K562 (cell line): ENCODE results near the gene TPI1. TPM values are rescaled to one million over a fixed set of nuclear protein-coding genes. Genes with fewer than 3 reads are reported as not detected.

Experiments
- ATF3 ChIP-seq, 2 experiments: fragments of 450-650 bp in 1 of 2; sonication (generic) in 1 of 2; formaldehyde crosslinking in 1 of 2; IDR thresholded peaks in 1 of 2; conservative IDR thresholded peaks in 1 of 2; 2 replicates each; pipeline versions ENCODE4 v1.6.1 to v1.8.1; 2016 to 2023; ENCODE audit warnings: mild to moderate bottlenecking in 2 of 2, moderate library complexity in 2 of 2, inconsistent platforms in 1 of 2, missing genetic modification reagents in 1 of 2
- ESRRA ChIP-seq: fragments of 450-650 bp; IDR thresholded peaks from 2 replicates; pipeline ENCODE4 v1.6.1; 2014; ENCODE audit warnings: low read depth, mild to moderate bottlenecking, moderate library complexity, borderline replicate concordance
- GTF2E2 ChIP-seq: fragments of 200-800 bp; sonication (Bioruptor generic); IDR thresholded peaks from 2 replicates; pipeline ENCODE4 v1.6.1; 2016; ENCODE audit warnings: missing genetic modification characterization, missing compliant biosample characterization
- HNRNPL ChIP-seq: fragments of 200-400 bp; formaldehyde crosslinking; IDR thresholded peaks from 2 replicates; pipeline ENCODE4 v1.6.1; 2017; ENCODE audit warnings: low read depth, mild to moderate bottlenecking, low read length
- JUND ChIP-seq, 2 experiments: IDR thresholded peaks; 2 replicates in 1 of 2; 3 replicates in 1 of 2; pipeline ENCODE4 v1.6.1; 2011; ENCODE audit warnings: borderline replicate concordance in 2 of 2, low read depth in 2 of 2, low read length in 2 of 2, improper control_type of control experiment in 1 of 2, missing biosample characterization in 1 of 2, missing genetic modification characterization in 1 of 2, missing genetic modification reagents in 1 of 2
- MYNN ChIP-seq, 2 experiments: sonication (generic); formaldehyde crosslinking in 1 of 2; IDR thresholded peaks; 2 replicates each; pipeline versions ENCODE4 v1.5.0 to v1.6.1; 2016 to 2020; ENCODE audit warnings: antibody characterized with exemption in 1 of 2, missing genetic modification reagents in 1 of 2
- NCOR1 ChIP-seq: fragments of 450-650 bp; IDR thresholded peaks from 2 replicates; pipeline ENCODE4 v1.6.1; 2016; ENCODE audit warnings: mild to moderate bottlenecking, moderate library complexity
- POLR2A ChIP-seq: fragments of 450-650 bp; conservative IDR thresholded peaks from 2 replicates; pipeline ENCODE4 v1.6.1; 2016
- POLR2AphosphoS5 ChIP-seq: IDR thresholded peaks from 2 replicates; pipeline ENCODE4 v1.6.1; 2011; ENCODE audit warnings: mild to moderate bottlenecking, low read depth, low read length, moderate library complexity; ENCODE audit not compliant: control insufficient read depth, insufficient read depth
- RAD21 ChIP-seq, 2 experiments: fragments of 250-450 bp in 1 of 2; fragments of 450-650 bp in 1 of 2; sonication (Bioruptor Pico) in 1 of 2; formaldehyde crosslinking in 1 of 2; IDR thresholded peaks in 1 of 2; conservative IDR thresholded peaks in 1 of 2; 2 replicates each; pipeline versions ENCODE4 v1.4.0 to v1.8.0; 2020 to 2022; ENCODE audit warnings: mild to moderate bottlenecking in 2 of 2, moderate library complexity in 1 of 2
- SAFB2 ChIP-seq: fragments of 200-400 bp; formaldehyde crosslinking; IDR thresholded peaks from 2 replicates; pipeline ENCODE4 v1.6.1; 2018; ENCODE audit warnings: borderline replicate concordance, low read length, low read depth, moderate library complexity; ENCODE audit not compliant: severe bottlenecking
- SMC3 ChIP-seq: conservative IDR thresholded peaks from 2 replicates; pipeline ENCODE4 v1.6.1; 2011; ENCODE audit warnings: low read depth, low read length, improper control_type of control experiment; ENCODE audit not compliant: insufficient read depth
- SNIP1 ChIP-seq: fragments of 450-650 bp; IDR thresholded peaks from 2 replicates; pipeline ENCODE4 v1.7.1; 2017; ENCODE audit warnings: low read depth, mild to moderate bottlenecking
- STAG1 ChIP-seq: sonication (generic); formaldehyde crosslinking; IDR thresholded peaks from 2 replicates; pipeline ENCODE4 v1.5.0; 2020; ENCODE audit warnings: missing genetic modification reagents, borderline replicate concordance
- TFAP4 ChIP-seq: sonication (generic); formaldehyde crosslinking; IDR thresholded peaks from 2 replicates; pipeline ENCODE4 v1.8.0; 2022; ENCODE audit warnings: missing genetic modification reagents, mild to moderate bottlenecking, moderate library complexity, borderline replicate concordance
- TRIM24 ChIP-seq, 2 experiments: fragments of 450-650 bp; IDR thresholded peaks; 2 replicates each; pipeline ENCODE4 v1.6.1; 2016
- ZBTB2 ChIP-seq: fragments of 450-650 bp; IDR thresholded peaks from 2 replicates; pipeline ENCODE4 v1.6.1; 2016; ENCODE audit warnings: antibody characterized with exemption
- ZNF431 ChIP-seq: sonication (generic); formaldehyde crosslinking; IDR thresholded peaks from 2 replicates; pipeline ENCODE4 v1.8.0; 2022; ENCODE audit warnings: mild to moderate bottlenecking, missing genetic modification reagents
- polyA plus RNA-seq, 8 experiments: library from polyadenylated mRNA; depleted of rRNA in 4 of 8; stranded (reverse) in 5 of 8; unstranded in 3 of 8; fragments of >200 nt; fragmentation: Nextera tagmentation in 2 of 8; fragmentation: Illumina TruSeq in 1 of 8; extraction: Ambion mirVana in 2 of 8; extraction: Trizol in 1 of 8; gene quantifications; 2 replicates each; pipeline versions ENCODE4 v1.2.1 to v1.2.3, GENCODE V29; 2011 to 2014; ENCODE audit warnings: inconsistent platforms in 1 of 8, missing spikeins in 1 of 8
- total RNA-seq, 7 experiments: library from RNA; depleted of rRNA in 6 of 7; stranded (reverse); fragments of >200 nt in 6 of 7; fragmentation: Illumina TruSeq in 2 of 7; extraction: Trizol in 2 of 7; gene quantifications; 2 replicates each; pipeline versions ENCODE4 v1.2.1 to v1.2.3, GENCODE V29; 2011 to 2021; ENCODE audit warnings: low replicate concordance in 1 of 7
- TF ChIP-seq, protein P1 (sequence below), 3 experiments: IDR thresholded peaks in 2 of 3; conservative IDR thresholded peaks in 1 of 3; 2 replicates each; pipeline ENCODE4 v1.5.1; 2011 to 2012; ENCODE audit warnings: low read length in 3 of 3, mild to moderate bottlenecking in 3 of 3, control low read depth in 2 of 3, improper control_type of control experiment in 1 of 3, inconsistent platforms in 1 of 3, low read depth in 1 of 3, mixed read lengths in 1 of 3, moderate library complexity in 1 of 3; ENCODE audit not compliant: insufficient read depth in 2 of 3

The TPI1 gene
- total and polyA plus RNA-seq, 9 of the 15 experiments (the other 6 are each of a cell fraction or from before 2014, with no cell fraction given): 662 to 4,971 (median 892) TPM

DNA sequence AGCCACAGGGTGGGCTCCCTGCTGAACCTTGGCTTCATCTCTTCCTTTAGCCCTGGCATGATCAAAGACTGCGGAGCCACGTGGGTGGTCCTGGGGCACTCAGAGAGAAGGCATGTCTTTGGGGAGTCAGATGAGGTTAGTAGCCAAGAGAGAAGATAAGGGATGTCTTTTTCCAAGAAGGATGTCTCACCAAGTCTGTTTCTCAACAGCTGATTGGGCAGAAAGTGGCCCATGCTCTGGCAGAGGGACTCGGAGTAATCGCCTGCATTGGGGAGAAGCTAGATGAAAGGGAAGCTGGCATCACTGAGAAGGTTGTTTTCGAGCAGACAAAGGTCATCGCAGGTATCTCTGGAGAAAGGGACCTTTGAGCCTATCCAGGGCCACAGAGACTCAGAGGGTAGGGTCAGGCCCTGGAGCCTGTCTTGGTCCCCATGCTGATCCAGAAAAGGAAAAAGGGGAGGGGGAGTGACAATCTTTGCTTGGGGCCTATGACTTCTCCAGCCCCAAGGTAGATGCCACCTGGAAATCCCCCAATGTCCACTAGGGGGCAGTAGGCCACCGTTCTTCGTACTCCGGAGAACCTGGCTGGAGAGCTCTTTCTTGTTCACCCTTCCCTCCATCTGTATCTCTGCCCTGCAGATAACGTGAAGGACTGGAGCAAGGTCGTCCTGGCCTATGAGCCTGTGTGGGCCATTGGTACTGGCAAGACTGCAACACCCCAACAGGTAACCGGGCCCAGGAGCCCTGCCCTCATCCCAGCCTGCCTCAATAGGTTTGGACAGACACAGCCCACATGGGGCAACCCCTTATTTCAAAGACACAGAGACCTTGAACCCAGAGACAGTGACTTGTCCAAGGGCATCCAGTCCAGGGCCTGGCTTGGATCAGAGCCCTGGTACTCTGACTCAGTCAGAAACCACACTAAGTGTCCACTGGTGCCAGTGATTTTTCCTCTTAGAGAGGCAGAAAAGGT is 2.0 kb downstream of the TPI1 start (continued):
- TF ChIP-seq TFAP4 (CRISPR knock-in tag): peak; percentile 34; the same call in 1 of the 2 replicates
- no peak for TF ChIP-seq ZNF431 (CRISPR knock-in tag)
- TF ChIP-seq ZBTB2: no peak
- TF ChIP-seq SMC3: 0 out of 2 replicates have a peak, but pooled peaks have one; percentile 7
- TF ChIP-seq GTF2E2 (tag): no peak
- TF ChIP-seq, protein P1, sequence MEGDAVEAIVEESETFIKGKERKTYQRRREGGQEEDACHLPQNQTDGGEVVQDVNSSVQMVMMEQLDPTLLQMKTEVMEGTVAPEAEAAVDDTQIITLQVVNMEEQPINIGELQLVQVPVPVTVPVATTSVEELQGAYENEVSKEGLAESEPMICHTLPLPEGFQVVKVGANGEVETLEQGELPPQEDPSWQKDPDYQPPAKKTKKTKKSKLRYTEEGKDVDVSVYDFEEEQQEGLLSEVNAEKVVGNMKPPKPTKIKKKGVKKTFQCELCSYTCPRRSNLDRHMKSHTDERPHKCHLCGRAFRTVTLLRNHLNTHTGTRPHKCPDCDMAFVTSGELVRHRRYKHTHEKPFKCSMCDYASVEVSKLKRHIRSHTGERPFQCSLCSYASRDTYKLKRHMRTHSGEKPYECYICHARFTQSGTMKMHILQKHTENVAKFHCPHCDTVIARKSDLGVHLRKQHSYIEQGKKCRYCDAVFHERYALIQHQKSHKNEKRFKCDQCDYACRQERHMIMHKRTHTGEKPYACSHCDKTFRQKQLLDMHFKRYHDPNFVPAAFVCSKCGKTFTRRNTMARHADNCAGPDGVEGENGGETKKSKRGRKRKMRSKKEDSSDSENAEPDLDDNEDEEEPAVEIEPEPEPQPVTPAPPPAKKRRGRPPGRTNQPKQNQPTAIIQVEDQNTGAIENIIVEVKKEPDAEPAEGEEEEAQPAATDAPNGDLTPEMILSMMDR (IDR thresholded peaks at IDR 0.05 in 2 of 3, conservative IDR thresholded peaks at IDR 0.05 in 1 of 3; ENCODE audit: insufficient read depth in 2 of 3, low read depth in 1 of 3, low read length in 3 of 3): peak; percentile 73 to 77 (median 76)
- no peak for TF ChIP-seq MYNN (IDR thresholded peaks at IDR 0.05)
- no peak for TF ChIP-seq MYNN (CRISPR knock-in tag; IDR thresholded peaks at IDR 0.05)
- TF ChIP-seq POLR2A: peak; percentile 17; the same call in 1 of the 2 replicates
- no peak for TF ChIP-seq HNRNPL
- no peak for TF ChIP-seq SNIP1
- TF ChIP-seq STAG1 (CRISPR knock-in tag): peak; percentile 15; the same call in 1 of the 2 replicates
- TF ChIP-seq ATF3 (IDR thresholded peaks at IDR 0.05): no peak
- TF ChIP-seq ATF3 (CRISPR knock-in tag; conservative IDR thresholded peaks at IDR 0.05): no peak
- no peak for TF ChIP-seq TRIM24 (IDR thresholded peaks at IDR 0.05)
- no peak for TF ChIP-seq SAFB2
- TF ChIP-seq RAD21 (CRISPR knock-in tag; conservative IDR thresholded peaks at IDR 0.05 in 1 of 2, IDR thresholded peaks at IDR 0.05 in 1 of 2): peak; percentile 54 to 65
- 0 out of 2 replicates have a peak, but pooled peaks have one; percentile 8 for TF ChIP-seq NCOR1
- TF ChIP-seq POLR2AphosphoS5: 0 out of 2 replicates have a peak, but pooled peaks have one; percentile 31
- TF ChIP-seq JUND (IDR thresholded peaks at IDR 0.05; ENCODE audit: borderline replicate concordance, low read depth, low read length): 0 out of 2 replicates have a peak, but pooled peaks have one; percentile 12
- TF ChIP-seq JUND (tag; IDR thresholded peaks at IDR 0.05; ENCODE audit: borderline replicate concordance, low read depth, low read length): no peak
- TF ChIP-seq ESRRA: peak; percentile 88
